Astrocyte (in vitro differentiated cells and primary cell): Measurements from ENCODE around the gene KPNA1.

Source experiments
- CTCF ChIP-seq: IDR thresholded peaks from 2 replicates; pipeline ENCODE4 v1.5.1; 2011; ENCODE audit warnings: low read depth, mild to moderate bottlenecking, inconsistent platforms, low read length, moderate library complexity; ENCODE audit not compliant: insufficient read depth
- EZH2 ChIP-seq: IDR thresholded peaks from 2 replicates; pipeline ENCODE4 v1.6.1; 2012; ENCODE audit warnings: mild to moderate bottlenecking, low read length, inconsistent platforms; ENCODE audit not compliant: insufficient read depth

- TF ChIP-seq CTCF (no peak), EZH2 (no peak)
Measured at GRCh38 chr3:122563717-122564025, 48.9 kb upstream of the KPNA1 start.
